ENCODE results near the gene LRMDA.

DNA sequence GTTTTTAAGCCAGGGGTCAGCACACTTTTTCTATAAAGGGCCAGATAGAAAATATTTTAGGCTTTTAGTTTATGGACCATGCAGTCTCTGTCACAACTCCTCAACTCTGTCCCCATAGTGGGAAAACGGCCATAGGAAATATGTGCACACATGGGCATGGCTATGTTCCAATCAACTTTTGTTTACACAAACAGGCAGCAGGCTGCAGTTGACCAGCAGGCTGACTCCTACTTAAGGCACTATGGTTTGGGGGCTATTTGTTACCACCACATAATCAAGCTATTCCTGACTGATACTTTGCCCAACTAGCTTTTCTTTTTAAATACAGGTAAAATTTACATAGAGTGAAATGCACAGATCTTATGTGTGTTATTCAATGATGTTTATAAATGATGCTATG is 362.4 kb downstream of the LRMDA start:
- TF ChIP-seq, protein P1, sequence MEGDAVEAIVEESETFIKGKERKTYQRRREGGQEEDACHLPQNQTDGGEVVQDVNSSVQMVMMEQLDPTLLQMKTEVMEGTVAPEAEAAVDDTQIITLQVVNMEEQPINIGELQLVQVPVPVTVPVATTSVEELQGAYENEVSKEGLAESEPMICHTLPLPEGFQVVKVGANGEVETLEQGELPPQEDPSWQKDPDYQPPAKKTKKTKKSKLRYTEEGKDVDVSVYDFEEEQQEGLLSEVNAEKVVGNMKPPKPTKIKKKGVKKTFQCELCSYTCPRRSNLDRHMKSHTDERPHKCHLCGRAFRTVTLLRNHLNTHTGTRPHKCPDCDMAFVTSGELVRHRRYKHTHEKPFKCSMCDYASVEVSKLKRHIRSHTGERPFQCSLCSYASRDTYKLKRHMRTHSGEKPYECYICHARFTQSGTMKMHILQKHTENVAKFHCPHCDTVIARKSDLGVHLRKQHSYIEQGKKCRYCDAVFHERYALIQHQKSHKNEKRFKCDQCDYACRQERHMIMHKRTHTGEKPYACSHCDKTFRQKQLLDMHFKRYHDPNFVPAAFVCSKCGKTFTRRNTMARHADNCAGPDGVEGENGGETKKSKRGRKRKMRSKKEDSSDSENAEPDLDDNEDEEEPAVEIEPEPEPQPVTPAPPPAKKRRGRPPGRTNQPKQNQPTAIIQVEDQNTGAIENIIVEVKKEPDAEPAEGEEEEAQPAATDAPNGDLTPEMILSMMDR (tag by site-specific recombination; IDR thresholded peaks at IDR 0.05) = no peak
- TF ChIP-seq OSR2 (tag by site-specific recombination; IDR thresholded peaks at IDR 0.05) (no peak), ZFP41 (tag by site-specific recombination; IDR thresholded peaks at IDR 0.05; ENCODE audit: borderline replicate concordance) (no peak), REPIN1 (tag by site-specific recombination; IDR thresholded peaks at IDR 0.05; ENCODE audit: low read depth) (no peak)
- TF ChIP-seq, protein P2, sequence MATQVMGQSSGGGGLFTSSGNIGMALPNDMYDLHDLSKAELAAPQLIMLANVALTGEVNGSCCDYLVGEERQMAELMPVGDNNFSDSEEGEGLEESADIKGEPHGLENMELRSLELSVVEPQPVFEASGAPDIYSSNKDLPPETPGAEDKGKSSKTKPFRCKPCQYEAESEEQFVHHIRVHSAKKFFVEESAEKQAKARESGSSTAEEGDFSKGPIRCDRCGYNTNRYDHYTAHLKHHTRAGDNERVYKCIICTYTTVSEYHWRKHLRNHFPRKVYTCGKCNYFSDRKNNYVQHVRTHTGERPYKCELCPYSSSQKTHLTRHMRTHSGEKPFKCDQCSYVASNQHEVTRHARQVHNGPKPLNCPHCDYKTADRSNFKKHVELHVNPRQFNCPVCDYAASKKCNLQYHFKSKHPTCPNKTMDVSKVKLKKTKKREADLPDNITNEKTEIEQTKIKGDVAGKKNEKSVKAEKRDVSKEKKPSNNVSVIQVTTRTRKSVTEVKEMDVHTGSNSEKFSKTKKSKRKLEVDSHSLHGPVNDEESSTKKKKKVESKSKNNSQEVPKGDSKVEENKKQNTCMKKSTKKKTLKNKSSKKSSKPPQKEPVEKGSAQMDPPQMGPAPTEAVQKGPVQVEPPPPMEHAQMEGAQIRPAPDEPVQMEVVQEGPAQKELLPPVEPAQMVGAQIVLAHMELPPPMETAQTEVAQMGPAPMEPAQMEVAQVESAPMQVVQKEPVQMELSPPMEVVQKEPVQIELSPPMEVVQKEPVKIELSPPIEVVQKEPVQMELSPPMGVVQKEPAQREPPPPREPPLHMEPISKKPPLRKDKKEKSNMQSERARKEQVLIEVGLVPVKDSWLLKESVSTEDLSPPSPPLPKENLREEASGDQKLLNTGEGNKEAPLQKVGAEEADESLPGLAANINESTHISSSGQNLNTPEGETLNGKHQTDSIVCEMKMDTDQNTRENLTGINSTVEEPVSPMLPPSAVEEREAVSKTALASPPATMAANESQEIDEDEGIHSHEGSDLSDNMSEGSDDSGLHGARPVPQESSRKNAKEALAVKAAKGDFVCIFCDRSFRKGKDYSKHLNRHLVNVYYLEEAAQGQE (tag by site-specific recombination; IDR thresholded peaks at IDR 0.05) = no peak
